Activated T-helper 1 cell treated with anti-CD3 and anti-CD28 coated beads, Interleukin-2, amount 50 U/mL, for 16 hours (primary cell): ENCODE data around the gene CENPM.
A peak's percentile ranks its signal among the peaks of the same experiment; 100 is the strongest.

Experiments used
- DNase-seq, 2 donors: peaks; one replicate each; pipeline ENCODE4 v3.0.0-alpha.2; 2020; ENCODE audit warnings: low read depth in 1 of 2, low spot score in 1 of 2

Gene CENPM

DNA sequence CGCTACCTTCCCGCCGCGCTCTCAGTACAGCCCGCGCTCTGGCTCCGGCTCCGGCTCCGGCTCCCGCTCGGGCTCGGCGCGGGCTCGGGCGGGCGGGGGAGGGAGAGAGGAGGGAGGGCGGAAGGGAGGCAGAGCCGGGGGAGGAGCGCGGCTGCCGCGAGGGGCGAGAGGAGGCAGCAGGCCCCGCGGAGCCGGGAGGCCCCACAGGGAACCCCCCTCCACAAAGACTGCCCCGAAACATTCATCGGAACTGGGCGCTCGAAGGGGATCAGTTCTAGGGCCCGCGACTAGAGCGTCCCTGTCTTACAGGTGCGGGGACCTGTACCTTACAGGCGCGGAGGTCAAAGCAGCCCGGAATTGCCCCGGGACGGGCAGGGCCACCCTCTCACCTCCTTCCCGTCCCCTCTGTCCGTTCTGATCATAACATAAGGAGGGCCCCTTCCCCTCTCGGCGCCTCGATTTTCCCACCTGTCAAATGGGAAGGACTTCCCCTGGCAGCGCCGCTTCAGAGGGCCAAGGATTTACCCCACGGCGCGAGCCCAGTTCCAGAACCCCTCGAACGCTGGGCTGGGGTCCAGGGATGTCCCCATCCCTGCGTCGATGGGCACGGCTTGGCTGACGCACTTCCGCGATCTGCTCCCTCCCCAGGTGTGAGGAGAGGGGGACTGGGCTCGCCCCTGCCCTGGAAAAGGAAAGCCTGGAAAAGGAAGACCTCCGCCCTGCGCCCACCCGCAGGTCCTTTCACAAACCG, 31.7 kb downstream of the CENPM start, which contains the start of gene SHISA8:
TSS of gene SHISA8 (minus strand) at position 40 of the 751 bp plus-strand sequence. CDS start 407 bp downstream, outside the sequence.
- peak; percentile 34 to 39 for DNase-seq

- DNase-seq = no peak
These were observed 32.3 kb downstream of the CENPM start for GRCh38 chr22:41914611-41915034.

DNA sequence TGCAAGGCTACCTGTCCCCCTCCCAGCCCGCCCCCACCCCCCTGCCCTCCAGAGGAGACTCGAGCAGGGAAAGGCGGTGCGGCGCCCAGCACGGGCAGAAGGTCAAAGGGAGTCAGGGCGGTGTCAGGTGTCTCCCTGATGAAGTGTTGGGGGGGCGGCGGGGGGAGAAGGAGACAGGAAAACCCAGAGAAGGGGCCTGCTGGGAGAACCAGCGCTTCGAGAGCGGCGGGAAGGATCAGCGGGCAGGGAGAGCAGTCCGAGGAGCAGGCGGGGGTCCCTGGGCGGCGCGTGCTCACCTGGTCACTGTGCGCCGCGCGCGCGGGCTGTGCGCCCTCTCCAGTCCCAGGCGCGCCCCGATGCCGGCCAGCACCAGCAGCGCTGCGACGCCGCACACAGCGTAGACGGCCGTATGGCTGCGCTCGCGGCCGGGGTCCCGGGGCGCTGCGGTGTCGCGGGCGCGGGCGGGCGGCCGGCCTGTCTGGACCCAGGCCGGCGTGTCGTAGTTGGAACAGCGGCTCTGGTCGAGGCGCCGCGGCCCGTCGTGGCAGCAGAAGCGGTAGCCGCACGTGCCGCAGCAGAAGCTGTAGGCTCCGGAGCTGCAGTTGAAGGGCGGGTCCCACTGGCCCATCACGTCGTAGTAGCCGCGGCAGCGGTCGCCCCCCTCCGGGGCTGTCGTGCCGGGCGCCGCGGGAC, 33.0 kb downstream of the CENPM start:
- no peak for DNase-seq

GRCh38 chr22:41913040-41913719, 33.8 kb downstream of the CENPM start:
- no peak for DNase-seq

- DNase-seq = no peak
These were observed 34.5 kb downstream of the CENPM start for GRCh38 chr22:41912338-41913039.

- no peak for DNase-seq
These were observed 35.8 kb downstream of the CENPM start for GRCh38 chr22:41911001-41911611.

DNA sequence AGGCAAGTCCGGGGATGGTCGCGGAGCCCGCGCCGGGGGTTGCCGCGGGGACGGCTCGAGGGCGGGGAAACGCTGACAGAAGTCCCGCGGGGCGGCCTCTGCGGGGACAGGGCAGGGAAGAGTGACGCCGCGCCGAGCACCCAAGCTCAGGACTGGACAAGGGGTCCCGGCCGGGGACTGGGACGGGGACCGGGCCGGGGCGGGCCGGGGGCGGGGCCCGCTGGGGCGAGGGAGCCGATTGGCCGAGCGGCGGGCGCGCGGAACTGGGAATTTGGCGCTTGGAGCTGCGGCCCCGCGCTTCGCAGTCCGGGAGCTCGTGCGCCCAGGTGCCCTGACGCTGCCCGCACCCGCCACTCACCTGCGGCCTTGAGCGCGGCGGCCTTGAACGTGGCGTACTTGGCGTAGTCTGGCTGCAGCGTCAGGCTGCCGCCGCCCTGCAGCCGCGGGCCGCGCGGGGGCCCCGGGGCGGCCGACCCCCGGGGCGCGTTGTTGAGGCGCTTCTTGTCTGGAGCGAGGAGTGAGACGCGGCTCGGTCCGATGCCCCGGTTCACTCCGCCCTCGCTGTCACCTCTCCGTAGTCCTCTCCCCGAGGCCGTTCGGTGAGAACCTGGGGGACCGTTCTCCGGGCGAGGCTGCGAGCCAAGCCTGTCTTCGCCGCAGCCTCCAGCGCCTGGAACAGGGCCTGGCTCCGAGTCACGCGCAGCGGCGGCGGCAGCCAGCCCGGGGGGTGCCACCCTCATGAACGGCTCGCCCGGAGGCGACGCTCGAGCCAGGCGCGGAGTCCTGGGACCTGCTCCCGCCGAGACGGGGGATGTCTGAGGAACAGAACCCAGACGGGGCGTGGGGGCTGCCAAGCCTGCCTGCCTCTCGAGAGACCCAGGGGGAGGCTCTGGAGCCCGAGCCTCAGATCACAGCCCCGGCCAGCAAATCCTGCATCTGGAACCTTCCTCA, 36.6 kb downstream of the CENPM start:
- DNase-seq = no peak

DNA sequence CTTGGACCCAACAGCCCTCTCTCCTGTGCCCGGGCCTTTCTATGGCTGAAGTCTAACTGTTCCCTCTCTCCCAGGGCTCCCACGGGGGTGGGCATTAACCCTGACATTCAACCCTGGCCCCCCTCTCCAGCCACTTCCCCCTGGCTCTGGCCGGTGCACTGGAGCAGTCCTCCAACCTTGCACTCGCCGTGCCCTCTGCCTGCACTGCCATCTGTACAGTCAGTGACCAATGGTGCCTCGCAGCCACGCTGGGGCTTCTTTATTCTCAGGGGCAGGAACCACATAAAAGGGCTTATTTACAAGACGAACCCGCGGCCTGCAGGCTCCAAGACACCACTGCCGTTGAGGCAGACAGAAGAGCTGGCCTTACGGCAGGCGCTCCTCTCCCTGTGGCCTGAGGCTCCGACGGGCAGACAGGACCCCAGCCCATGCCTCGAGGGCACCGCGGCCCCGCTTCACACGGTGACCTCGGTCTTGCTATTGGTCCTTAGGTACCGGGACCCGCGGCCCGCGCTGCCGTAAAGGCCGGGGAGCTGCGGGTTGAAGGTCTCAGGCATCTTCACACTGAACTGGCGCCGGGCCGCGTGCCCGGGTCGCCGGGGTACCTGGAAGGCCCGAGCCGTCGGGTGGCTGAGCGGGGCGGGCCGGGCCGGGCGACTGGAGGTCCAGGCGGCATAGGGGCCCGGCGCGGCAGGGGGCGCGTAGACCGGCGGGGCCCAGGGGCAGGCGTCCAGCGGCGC, 37.5 kb downstream of the CENPM start:
- DNase-seq = no peak

- no peak for DNase-seq
These were observed 38.3 kb downstream of the CENPM start for GRCh38 chr22:41908411-41909309.

- no peak for DNase-seq
These were observed 39.2 kb downstream of the CENPM start for GRCh38 chr22:41907436-41908401.

- no peak for DNase-seq
These were observed 40.1 kb downstream of the CENPM start for GRCh38 chr22:41906822-41907221.

GRCh38 chr22:41905411-41906202, 41.3 kb downstream of the CENPM start:
- DNase-seq = no peak

GRCh38 chr22:41904450-41905410, 42.2 kb downstream of the CENPM start:
- no peak for DNase-seq

DNA sequence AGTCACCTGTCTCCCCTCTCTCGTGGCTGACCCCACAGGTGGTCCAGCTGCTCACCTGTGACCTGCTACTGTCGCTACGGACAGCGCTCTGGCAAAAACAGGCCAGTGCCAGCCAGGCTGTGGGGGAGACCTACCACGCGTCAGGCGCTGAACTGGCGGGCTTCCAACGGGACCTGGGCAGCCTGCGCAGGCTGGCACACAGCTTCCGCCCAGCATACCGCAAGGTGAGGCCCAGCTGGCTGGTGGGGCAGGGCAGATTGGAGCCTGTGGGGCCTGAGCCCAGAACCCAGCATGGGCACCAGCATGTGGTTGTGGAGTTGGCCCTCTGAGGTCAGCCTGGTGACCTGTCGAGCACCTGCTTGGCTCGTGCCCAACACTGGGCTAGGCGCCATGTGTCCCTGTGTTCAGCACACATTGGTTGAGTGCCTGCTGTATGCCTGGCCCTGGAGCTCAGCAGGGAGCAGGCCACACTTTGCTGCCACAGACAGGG, 44.0 kb downstream of the CENPM start:
- DNase-seq = no peak

GRCh38 chr22:41902016-41902415, 44.9 kb downstream of the CENPM start:
- DNase-seq = no peak
